Measurements from ENCODE around the gene NUDT14.

NUDT14 gene

GRCh38 chr14:105212541-105213300 is 31.6 kb upstream of the NUDT14 start:
- no peak for DNase-seq (ENCODE audit: low read depth)

- DNase-seq (ENCODE audit: low read depth) = no peak
These were observed 30.6 kb upstream of the NUDT14 start for GRCh38 chr14:105211758-105212089.

- DNase-seq (ENCODE audit: low read depth) = no peak
These were observed 30.1 kb upstream of the NUDT14 start for GRCh38 chr14:105211086-105211757.

GRCh38 chr14:105210266-105211025 is 29.3 kb upstream of the NUDT14 start:
- DNase-seq (ENCODE audit: low read depth) = no peak

GRCh38 chr14:105209646-105210045 is 28.5 kb upstream of the NUDT14 start:
- no peak for DNase-seq (ENCODE audit: low read depth)

GRCh38 chr14:105209091-105209490 is 28.0 kb upstream of the NUDT14 start:
- DNase-seq (ENCODE audit: low read depth) = no peak

- DNase-seq (ENCODE audit: low read depth) = no peak
These were observed 27.6 kb upstream of the NUDT14 start for GRCh38 chr14:105208738-105209075.

GRCh38 chr14:105207996-105208737 is 27.1 kb upstream of the NUDT14 start:
- no peak for DNase-seq (ENCODE audit: low read depth)

GRCh38 chr14:105207460-105207901 is 26.4 kb upstream of the NUDT14 start:
- no peak for DNase-seq (ENCODE audit: low read depth)

- DNase-seq (ENCODE audit: low read depth) = no peak
These were observed 25.8 kb upstream of the NUDT14 start for GRCh38 chr14:105206873-105207272.

- no peak for DNase-seq (ENCODE audit: low read depth)
These were observed 24.6 kb upstream of the NUDT14 start for GRCh38 chr14:105205673-105206208.

- DNase-seq (ENCODE audit: low read depth) = no peak
These were observed 24.0 kb upstream of the NUDT14 start for GRCh38 chr14:105204931-105205672.

- no peak for DNase-seq (ENCODE audit: low read depth)
These were observed 23.3 kb upstream of the NUDT14 start for GRCh38 chr14:105204206-105204930.

GRCh38 chr14:105203701-105204100 is 22.6 kb upstream of the NUDT14 start:
- DNase-seq (ENCODE audit: low read depth) = no peak

- DNase-seq (ENCODE audit: low read depth) = peak; percentile 57
These were observed 22.0 kb upstream of the NUDT14 start for GRCh38 chr14:105203057-105203531.

- DNase-seq (ENCODE audit: low read depth) = peak; percentile 40
These were observed 20.9 kb upstream of the NUDT14 start for GRCh38 chr14:105201925-105202513.

- DNase-seq (ENCODE audit: low read depth) = no peak
These were observed 20.2 kb upstream of the NUDT14 start for GRCh38 chr14:105201156-105201924.

GRCh38 chr14:105200641-105201040 is 19.5 kb upstream of the NUDT14 start:
- DNase-seq (ENCODE audit: low read depth) = no peak

- no peak for DNase-seq (ENCODE audit: low read depth)
These were observed 19.0 kb upstream of the NUDT14 start for GRCh38 chr14:105200074-105200473.

Data from activated T-cell treated with anti-CD3 and anti-CD28 coated beads for 48 hours (primary cell).